Mesenchymal stem cell (in vitro differentiated cells and primary cell): Measurements from ENCODE around the gene MR1.
A peak's percentile ranks its signal among the peaks of the same experiment; 100 is the strongest.
"Not testable (repeated sequence)": the region's sequence is repeated elsewhere in the genome, so short reads cannot be mapped to it uniquely, and the experiment has no call there.

Experiments
- DNase-seq: peaks from one replicate; pipeline ENCODE4 v3.0.0-alpha.2; 2013
- H2AFZ ChIP-seq: one replicate; pipeline ENCODE4 v1.6.1; 2013; ENCODE audit warnings: low read depth, mild to moderate bottlenecking, control low read depth, inconsistent platforms, low read length, moderate library complexity
- H2AK5ac ChIP-seq: 2 replicates; pipeline ENCODE4 v1.6.1; 2013; ENCODE audit warnings: low read length, moderate library complexity, mild to moderate bottlenecking, inconsistent platforms; ENCODE audit not compliant: severe bottlenecking
- H2BK120ac ChIP-seq: one replicate; pipeline ENCODE4 v1.6.1; 2013; ENCODE audit warnings: low read depth, mild to moderate bottlenecking, inconsistent platforms, low read length, moderate library complexity
- H2BK12ac ChIP-seq, 2 experiments: one replicate each; pipeline ENCODE4 v1.6.1; 2013; ENCODE audit warnings: inconsistent platforms in 2 of 2, low read length in 2 of 2, mild to moderate bottlenecking in 2 of 2, moderate library complexity in 2 of 2, control low read depth in 1 of 2
- H2BK15ac ChIP-seq: one replicate; pipeline ENCODE4 v1.6.1; 2013; ENCODE audit warnings: mild to moderate bottlenecking, low read depth, inconsistent platforms; ENCODE audit not compliant: poor library complexity, severe bottlenecking
- H2BK5ac ChIP-seq: 2 replicates; pipeline ENCODE4 v1.6.1; 2013; ENCODE audit warnings: low read depth, mild to moderate bottlenecking, low read length, control low read depth, inconsistent platforms; ENCODE audit not compliant: poor library complexity, severe bottlenecking
- H3K14ac ChIP-seq, 2 experiments: one replicate each; pipeline ENCODE4 v1.6.1; 2013; ENCODE audit warnings: inconsistent platforms in 2 of 2, low read length in 2 of 2, control low read depth in 1 of 2, mild to moderate bottlenecking in 1 of 2, moderate library complexity in 1 of 2
- H3K18ac ChIP-seq, 2 experiments: one replicate each; pipeline ENCODE4 v1.6.1; 2013; ENCODE audit warnings: inconsistent platforms in 2 of 2, low read length in 2 of 2, control low read depth in 1 of 2, low read depth in 1 of 2, mild to moderate bottlenecking in 1 of 2
- H3K23ac ChIP-seq, 2 experiments: one replicate each; pipeline ENCODE4 v1.6.1; 2013; ENCODE audit warnings: inconsistent platforms in 2 of 2, low read length in 2 of 2, mild to moderate bottlenecking in 2 of 2, moderate library complexity in 2 of 2, control low read depth in 1 of 2
- H3K27ac ChIP-seq: 2 replicates; pipeline ENCODE4 v1.5.1; 2013; ENCODE audit warnings: mild to moderate bottlenecking, moderate library complexity, low read length, control low read depth, inconsistent platforms; ENCODE audit not compliant: poor library complexity, severe bottlenecking
- H3K27me3 ChIP-seq, 2 experiments: 2 replicates each; pipeline versions ENCODE4 v1.6.1 to v1.7.0; 2013; ENCODE audit warnings: low read length in 2 of 2, mild to moderate bottlenecking in 2 of 2, moderate library complexity in 2 of 2, control low read depth in 1 of 2, inconsistent platforms in 1 of 2; ENCODE audit not compliant: control insufficient read depth in 1 of 2, insufficient read depth in 1 of 2
- H3K36me3 ChIP-seq, 2 experiments: 2 replicates each; pipeline versions ENCODE4 v1.6.1 to v1.7.0; 2013; ENCODE audit warnings: low read length in 2 of 2, control low read depth in 1 of 2, inconsistent platforms in 1 of 2, low read depth in 1 of 2, mild to moderate bottlenecking in 1 of 2; ENCODE audit not compliant: insufficient read depth in 2 of 2, control insufficient read depth in 1 of 2
- H3K4ac ChIP-seq, 2 experiments: one replicate each; pipeline ENCODE4 v1.6.1; 2013; ENCODE audit warnings: inconsistent platforms in 2 of 2, low read length in 2 of 2, mild to moderate bottlenecking in 2 of 2, moderate library complexity in 2 of 2, control low read depth in 1 of 2, low read depth in 1 of 2
- H3K4me1 ChIP-seq: 2 replicates; pipeline ENCODE4 v1.6.1; 2013; ENCODE audit warnings: low read depth, low read length, control low read depth; ENCODE audit not compliant: control insufficient read depth, insufficient read depth
- H3K4me2 ChIP-seq: 2 replicates; pipeline ENCODE4 v1.6.1; 2013; ENCODE audit warnings: low read length, mild to moderate bottlenecking, inconsistent platforms; ENCODE audit not compliant: poor library complexity, severe bottlenecking
- H3K4me3 ChIP-seq, 2 experiments: 2 replicates each; pipeline versions ENCODE4 v1.5.1 to v1.7.0; 2013; ENCODE audit warnings: low read length in 2 of 2, mild to moderate bottlenecking in 2 of 2, control low read depth in 1 of 2, low read depth in 1 of 2; ENCODE audit not compliant: insufficient read depth in 1 of 2
- H3K79me1 ChIP-seq: replicated peaks from 2 replicates; pipeline ENCODE4 v1.6.1; 2013; ENCODE audit warnings: mild to moderate bottlenecking, control low read depth, low read length, inconsistent platforms; ENCODE audit not compliant: poor library complexity, severe bottlenecking
- H3K9ac ChIP-seq: 2 replicates; pipeline ENCODE4 v1.7.0; 2013; ENCODE audit warnings: mild to moderate bottlenecking, low read length, moderate library complexity
- H3K9me3 ChIP-seq: 2 replicates; pipeline ENCODE4 v1.7.0; 2013; ENCODE audit warnings: mild to moderate bottlenecking, low read length; ENCODE audit not compliant: control insufficient read depth
- H4K8ac ChIP-seq: one replicate; pipeline ENCODE4 v1.6.1; 2013; ENCODE audit warnings: inconsistent platforms, mild to moderate bottlenecking, low read length, moderate library complexity
- H4K91ac ChIP-seq: one replicate; pipeline ENCODE4 v1.6.1; 2013; ENCODE audit warnings: mild to moderate bottlenecking, low read length, inconsistent platforms
- WGBS: methylation state at CpG from one replicate; pipeline ENCODE4 v1.1.7; 2013; ENCODE audit warnings: mixed read lengths; 5-methylcytosine and 5-hydroxymethylcytosine counted together

The MR1 gene

GRCh38 chr1:181045946-181046345 is 12.2 kb downstream of the MR1 start:
- H3K27me3 ChIP-seq, H2BK12ac ChIP-seq, H2AFZ ChIP-seq: not testable (repeated sequence)

GRCh38 chr1:181049378-181049777 is 15.6 kb downstream of the MR1 start:
- no peak overlapping the region for H3K14ac ChIP-seq
- no peak overlapping the region for H3K27ac ChIP-seq
- peaks cover 0 to 3% of the 10 kb centered on the region in 2 experiments for H3K27me3 ChIP-seq
- H2BK15ac ChIP-seq = no peak overlapping the region
- WGBS = 92% methylated on average over 4 of the region's 4 CpGs
- H2BK5ac ChIP-seq = no peak overlapping the region
- H3K4me2 ChIP-seq = no peak overlapping the region
- H4K91ac ChIP-seq = no peak overlapping the region
- no peak overlapping the region for H3K23ac ChIP-seq
- H3K9ac ChIP-seq = no peak overlapping the region
- H3K4ac ChIP-seq = no peak overlapping the region
- no peak for DNase-seq
- H3K4me3 ChIP-seq = no peak overlapping the region
- H3K18ac ChIP-seq = no peak overlapping the region
- no peaks in the 10 kb centered on the region for H3K9me3 ChIP-seq
- H2BK12ac ChIP-seq = no peak overlapping the region
- no peak overlapping the region for H4K8ac ChIP-seq
- no peak overlapping the region for H2AK5ac ChIP-seq
- peaks cover 0 to 19% of the 10 kb centered on the region in 2 experiments for H3K36me3 ChIP-seq
- H2AFZ ChIP-seq = no peak overlapping the region
- no peak overlapping the region for H2BK120ac ChIP-seq
- H3K4me1 ChIP-seq = peaks cover 4% of the 10 kb centered on the region
- no peaks in the 10 kb centered on the region for H3K79me1 ChIP-seq

More at GRCh38 chr1:181045946-181046345, 12.2 kb downstream of the MR1 start:
- H3K4me3 ChIP-seq, H2BK120ac ChIP-seq, H3K9ac ChIP-seq, H2BK15ac ChIP-seq, H3K36me3 ChIP-seq, DNase-seq, H3K4me2 ChIP-seq, H2BK5ac ChIP-seq, H2AK5ac ChIP-seq, H3K4ac ChIP-seq, H3K9me3 ChIP-seq, H3K23ac ChIP-seq, H4K8ac ChIP-seq, H3K18ac ChIP-seq, H3K14ac ChIP-seq, H3K27ac ChIP-seq, H3K4me1 ChIP-seq, H4K91ac ChIP-seq, H3K79me1 ChIP-seq: not testable (repeated sequence)
- 96% methylated on average over 22 of the region's 22 CpGs for WGBS

- Histone ChIP-seq H3K79me1 (no peaks in the 10 kb centered on the region), H3K36me3 (peaks cover 0 to 26% of the 10 kb centered on the region in 2 experiments), H3K27ac (no peak overlapping the region), H3K14ac (no peak overlapping the region), H3K4me2 (no peak overlapping the region), H2AFZ (no peak overlapping the region), H2BK12ac (no peak overlapping the region), H3K4me3 (no peak overlapping the region), H4K91ac (no peak overlapping the region), H3K4ac (no peak overlapping the region), H3K27me3 (peaks cover 0 to 3% of the 10 kb centered on the region in 2 experiments), H3K18ac (no peak overlapping the region), H3K23ac (no peak overlapping the region), H2BK5ac (no peak overlapping the region), H2BK120ac (no peak overlapping the region), H3K9me3 (no peaks in the 10 kb centered on the region), H4K8ac (no peak overlapping the region), H2BK15ac (no peak overlapping the region), H3K9ac (no peak overlapping the region), H3K4me1 (no peaks in the 10 kb centered on the region), H2AK5ac (no peak overlapping the region)
- DNase-seq = no peak
Measured at GRCh38 chr1:181050922-181051321, 17.1 kb downstream of the MR1 start.

GRCh38 chr1:181056560-181056959 is 22.8 kb downstream of the MR1 start:
- H3K4me3 ChIP-seq = no peak overlapping the region
- peaks cover 0 to 20% of the 10 kb centered on the region in 2 experiments for H3K36me3 ChIP-seq
- H3K4me1 ChIP-seq = no peaks in the 10 kb centered on the region
- no peak overlapping the region for H3K4ac ChIP-seq
- no peak overlapping the region for H4K8ac ChIP-seq
- H3K14ac ChIP-seq = peak overlapping the region in 1 of 2 experiments; percentile 8
- H4K91ac ChIP-seq = no peak overlapping the region
- H3K27me3 ChIP-seq = peaks cover 0 to 17% of the 10 kb centered on the region in 2 experiments
- peak overlapping the region in 1 of 2 experiments; percentile 22 for H3K18ac ChIP-seq
- no peak for DNase-seq
- peaks cover 4% of the 10 kb centered on the region for H3K9me3 ChIP-seq
- no peak overlapping the region for H3K4me2 ChIP-seq
- no peak overlapping the region for H3K9ac ChIP-seq
- H3K23ac ChIP-seq = no peak overlapping the region
- no peaks in the 10 kb centered on the region for H3K79me1 ChIP-seq
- no peak overlapping the region for H2BK120ac ChIP-seq
- no peak overlapping the region for H2BK5ac ChIP-seq
- no peak overlapping the region for H2BK15ac ChIP-seq
- no peak overlapping the region for H2BK12ac ChIP-seq
- H3K27ac ChIP-seq = no peak overlapping the region
- 88% methylated on average over 5 of the region's 6 CpGs for WGBS
- H2AK5ac ChIP-seq = no peak overlapping the region
- H2AFZ ChIP-seq = no peak overlapping the region
